ENCODE results near the gene MAP4. TPM values are rescaled to one million over a fixed set of nuclear protein-coding genes. Genes with fewer than 3 reads are reported as not detected.

MAP4 gene
- total RNA-seq, 1 donor from 2014 or later: 166 TPM

DNA sequence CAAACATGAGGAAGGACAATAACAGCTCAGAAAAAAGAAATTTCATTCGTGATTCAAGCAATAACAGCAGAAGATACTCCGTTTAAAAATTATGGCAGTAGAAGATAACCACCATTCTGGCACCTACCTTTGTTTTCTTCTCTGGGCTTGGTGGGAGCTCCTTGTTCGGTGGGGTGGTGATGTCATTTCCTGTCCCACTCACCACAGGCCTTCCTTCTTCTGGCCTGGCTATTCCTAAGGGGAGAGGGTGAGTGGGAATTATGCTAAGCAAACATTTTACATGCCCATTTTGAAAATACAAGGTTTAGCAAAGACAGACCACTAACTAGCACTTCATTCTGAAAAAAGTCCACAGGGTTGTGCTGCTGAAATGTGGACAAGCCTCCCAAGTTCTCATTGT is 138.9 kb downstream of the MAP4 start:
- Histone ChIP-seq H3K27ac (no peak overlapping the region), H3K36me3 (peaks cover 54% of the 10 kb centered on the region), H3K4me1 (peaks cover 5% of the 10 kb centered on the region), H3K9me3 (no peaks in the 10 kb centered on the region), H3K27me3 (ENCODE audit: low read depth) (no peaks in the 10 kb centered on the region), H3K4me3 (no peak overlapping the region)
- intact Hi-C loops (cut with DNase I): no loop called here
- no peak for DNase-seq
- TF ChIP-seq, protein P1, sequence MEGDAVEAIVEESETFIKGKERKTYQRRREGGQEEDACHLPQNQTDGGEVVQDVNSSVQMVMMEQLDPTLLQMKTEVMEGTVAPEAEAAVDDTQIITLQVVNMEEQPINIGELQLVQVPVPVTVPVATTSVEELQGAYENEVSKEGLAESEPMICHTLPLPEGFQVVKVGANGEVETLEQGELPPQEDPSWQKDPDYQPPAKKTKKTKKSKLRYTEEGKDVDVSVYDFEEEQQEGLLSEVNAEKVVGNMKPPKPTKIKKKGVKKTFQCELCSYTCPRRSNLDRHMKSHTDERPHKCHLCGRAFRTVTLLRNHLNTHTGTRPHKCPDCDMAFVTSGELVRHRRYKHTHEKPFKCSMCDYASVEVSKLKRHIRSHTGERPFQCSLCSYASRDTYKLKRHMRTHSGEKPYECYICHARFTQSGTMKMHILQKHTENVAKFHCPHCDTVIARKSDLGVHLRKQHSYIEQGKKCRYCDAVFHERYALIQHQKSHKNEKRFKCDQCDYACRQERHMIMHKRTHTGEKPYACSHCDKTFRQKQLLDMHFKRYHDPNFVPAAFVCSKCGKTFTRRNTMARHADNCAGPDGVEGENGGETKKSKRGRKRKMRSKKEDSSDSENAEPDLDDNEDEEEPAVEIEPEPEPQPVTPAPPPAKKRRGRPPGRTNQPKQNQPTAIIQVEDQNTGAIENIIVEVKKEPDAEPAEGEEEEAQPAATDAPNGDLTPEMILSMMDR (IDR thresholded peaks at IDR 0.05): no peak
- ATAC-seq: no peak

DNA sequence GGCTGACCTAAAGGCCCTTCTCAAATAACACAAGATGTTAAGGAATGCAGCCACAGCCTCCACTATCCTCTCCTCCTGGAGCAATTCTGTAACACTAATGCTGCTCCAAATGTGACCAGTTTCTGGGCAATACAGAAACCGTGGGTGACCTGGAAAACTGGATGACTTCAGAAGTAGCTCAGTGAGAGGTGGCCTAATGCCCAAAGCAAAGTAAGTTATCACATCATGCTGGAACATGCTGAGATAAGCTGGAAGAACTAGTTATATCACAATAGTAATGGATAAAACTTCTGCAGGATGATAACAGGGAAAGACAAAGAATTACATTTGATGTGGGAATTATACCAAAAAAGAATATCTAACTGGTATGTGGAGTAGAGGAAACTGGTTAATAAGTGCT is 141.3 kb downstream of the MAP4 start:
- peaks cover 5% of the 10 kb centered on the region for H3K4me1 ChIP-seq
- TF ChIP-seq, protein P1 (IDR thresholded peaks at IDR 0.05): no peak
- no peaks in the 10 kb centered on the region for H3K27me3 ChIP-seq (ENCODE audit: low read depth)
- intact Hi-C loops (cut with DNase I): no loop called here
- ATAC-seq: no peak
- H3K27ac ChIP-seq: no peak overlapping the region
- DNase-seq: no peak
- no peak overlapping the region for H3K4me3 ChIP-seq
- H3K9me3 ChIP-seq: no peaks in the 10 kb centered on the region
- peaks cover 77% of the 10 kb centered on the region for H3K36me3 ChIP-seq

DNA sequence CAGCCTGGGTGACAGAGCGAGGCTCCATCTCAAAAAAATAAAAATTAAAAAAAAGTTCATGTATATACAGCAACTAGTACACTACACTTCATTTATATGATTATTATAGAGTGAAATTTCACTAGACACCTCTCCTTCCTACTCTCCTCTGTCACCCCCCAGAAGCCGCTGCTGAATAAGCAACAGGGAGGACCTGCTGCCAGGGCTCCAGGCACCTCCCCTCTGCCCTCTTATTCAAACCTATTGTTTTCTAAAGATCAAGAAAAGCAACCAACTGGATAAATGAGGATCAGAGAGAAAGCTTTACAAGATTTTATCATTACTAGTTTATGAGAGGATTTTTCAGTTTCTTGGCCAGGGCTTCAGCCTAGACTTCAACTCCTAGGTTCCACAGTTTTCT is 141.8 kb downstream of the MAP4 start:
- Histone ChIP-seq H3K9me3 (no peaks in the 10 kb centered on the region), H3K27me3 (ENCODE audit: low read depth) (no peaks in the 10 kb centered on the region), H3K4me1 (peaks cover 5% of the 10 kb centered on the region), H3K4me3 (no peak overlapping the region), H3K27ac (no peak overlapping the region), H3K36me3 (peaks cover 82% of the 10 kb centered on the region)
- TF ChIP-seq, protein P1 (IDR thresholded peaks at IDR 0.05): no peak
- DNase-seq (no peak), ATAC-seq (no peak)
- intact Hi-C loops (cut with DNase I): no loop called here

DNA sequence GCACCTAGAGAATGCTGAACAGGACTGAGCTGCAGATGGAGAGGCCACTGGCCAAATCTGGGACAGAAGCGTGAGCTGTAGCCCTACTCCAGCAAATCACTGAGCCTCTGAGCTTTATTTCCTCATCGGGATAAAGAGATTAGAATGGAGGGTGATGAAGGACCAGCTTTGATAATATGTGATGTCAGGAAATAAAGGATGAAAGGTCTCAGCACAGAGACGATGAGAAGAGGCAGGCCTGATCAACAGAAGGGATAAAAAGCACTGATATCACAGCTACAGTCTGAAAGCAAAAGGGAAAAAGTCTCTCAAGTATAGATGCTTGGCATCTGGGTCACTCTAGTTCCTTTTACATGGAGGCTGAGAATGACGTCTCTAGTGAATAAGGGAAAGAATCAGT is 143.3 kb downstream of the MAP4 start:
- Histone ChIP-seq H3K4me1 (peaks cover under 1% of the 10 kb centered on the region), H3K36me3 (peaks cover 97% of the 10 kb centered on the region)
- TF ChIP-seq, protein P1 (IDR thresholded peaks at IDR 0.05): no peak

DNA sequence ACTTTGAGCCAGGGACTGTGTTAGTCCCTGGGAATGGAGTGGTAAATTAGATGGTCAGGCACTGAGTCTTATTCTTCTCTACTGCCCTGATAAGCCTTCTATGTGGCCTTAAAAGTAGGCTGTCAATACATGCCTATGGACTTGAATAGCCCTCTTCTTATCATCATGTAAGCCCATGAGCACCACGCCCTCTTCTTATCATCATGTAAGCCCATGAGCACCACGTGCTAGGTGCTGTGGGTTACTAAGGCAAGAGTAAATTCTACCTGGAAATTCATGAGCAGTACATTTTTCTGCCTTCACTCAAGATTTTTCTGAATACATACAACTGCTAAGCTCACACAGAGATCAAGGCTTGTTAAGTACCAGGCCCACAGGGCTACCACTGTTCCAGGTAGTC is 144.8 kb downstream of the MAP4 start:
- Histone ChIP-seq H3K4me1 (no peaks in the 10 kb centered on the region), H3K27me3 (ENCODE audit: low read depth) (no peaks in the 10 kb centered on the region), H3K9me3 (no peaks in the 10 kb centered on the region), H3K4me3 (no peak overlapping the region), H3K27ac (no peak overlapping the region), H3K36me3 (peaks cover 98% of the 10 kb centered on the region)
- TF ChIP-seq, protein P1 (IDR thresholded peaks at IDR 0.05): no peak
- no peak for ATAC-seq
- intact Hi-C loops (cut with DNase I): no loop called here
- DNase-seq: no peak

More for the DNA sequence above, 143.3 kb downstream of the MAP4 start:
- no peaks in the 10 kb centered on the region for H3K9me3 ChIP-seq
- H3K4me3 ChIP-seq: no peak overlapping the region
- intact Hi-C loops (cut with DNase I): no loop called here
- no peak for ATAC-seq
- DNase-seq: no peak
- no peaks in the 10 kb centered on the region for H3K27me3 ChIP-seq (ENCODE audit: low read depth)
- no peak overlapping the region for H3K27ac ChIP-seq
